ENCODE results near the gene ARHGEF7.

ARHGEF7 gene

GRCh38 chr13:111121506-111121905 lies 6.4 kb downstream of the ARHGEF7 start:
- Histone ChIP-seq H3K23ac (ENCODE audit: low read length) (no peak overlapping the region), H2BK5ac (ENCODE audit: low read depth, low read length, poor library complexity) (no peak overlapping the region), H4K8ac (ENCODE audit: low read depth, low read length) (no peak overlapping the region), H4K91ac (ENCODE audit: low read depth, low read length) (no peak overlapping the region), H4K12ac (ENCODE audit: low read depth, low read length) (no peak overlapping the region), H3K9ac (ENCODE audit: low read length) (no peak overlapping the region), H3K18ac (ENCODE audit: low read length) (no peak overlapping the region), H2AK5ac (ENCODE audit: low read length) (no peak overlapping the region), H3K9me3 (ENCODE audit: insufficient read depth, low read depth, low read length) (peaks cover 2% of the 10 kb centered on the region), H3K79me2 (ENCODE audit: control insufficient read depth, insufficient read depth, low read length, poor library complexity) (no peaks in the 10 kb centered on the region), H3K4ac (ENCODE audit: low read depth, low read length) (no peak overlapping the region), H3K27ac (ENCODE audit: low read depth, low read length) (no peak overlapping the region), H3K4me1 (ENCODE audit: control insufficient read depth in 1 of 2, insufficient read depth in 2 of 2, low read length in 2 of 2) (no peaks in the 10 kb centered on the region), H3K27me3 (ENCODE audit: insufficient read depth, low read length) (no peaks in the 10 kb centered on the region), H3K36me3 (ENCODE audit: control insufficient read depth in 1 of 2, insufficient read depth in 2 of 2, low read length in 2 of 2) (no peaks in the 10 kb centered on the region), H3K4me3 (ENCODE audit: low read depth, low read length) (no peak overlapping the region), H3K79me1 (ENCODE audit: low read length) (no peaks in the 10 kb centered on the region), H2BK12ac (ENCODE audit: low read length) (no peak overlapping the region), H2AFZ (ENCODE audit: insufficient read depth, low read length, poor library complexity) (no peak overlapping the region), H3K14ac (ENCODE audit: low read length) (no peak overlapping the region), H3K4me2 (ENCODE audit: low read length) (no peak overlapping the region), H2BK120ac (ENCODE audit: insufficient read depth, low read length, poor library complexity) (no peak overlapping the region)
- DNase-seq: peak in 1 of 2 donors; percentile 57
- WGBS (ENCODE audit: extremely low coverage, insufficient coverage, insufficient read length): no CpG with 5 or more reads among the region's 16 CpGs

GRCh38 chr13:111122056-111122455 lies 6.9 kb downstream of the ARHGEF7 start:
- H3K27me3 ChIP-seq (ENCODE audit: insufficient read depth, low read length): no peaks in the 10 kb centered on the region
- peaks cover 2% of the 10 kb centered on the region for H3K9me3 ChIP-seq (ENCODE audit: insufficient read depth, low read depth, low read length)
- no peak overlapping the region for H2AFZ ChIP-seq (ENCODE audit: insufficient read depth, low read length, poor library complexity)
- no peaks in the 10 kb centered on the region for H3K79me1 ChIP-seq (ENCODE audit: low read length)
- no peak overlapping the region for H3K9ac ChIP-seq (ENCODE audit: low read length)
- no peak overlapping the region for H2BK12ac ChIP-seq (ENCODE audit: low read length)
- no peak overlapping the region for H2BK5ac ChIP-seq (ENCODE audit: low read depth, low read length, poor library complexity)
- H4K91ac ChIP-seq (ENCODE audit: low read depth, low read length): no peak overlapping the region
- H2BK120ac ChIP-seq (ENCODE audit: insufficient read depth, low read length, poor library complexity): no peak overlapping the region
- no peaks in the 10 kb centered on the region for H3K79me2 ChIP-seq (ENCODE audit: control insufficient read depth, insufficient read depth, low read length, poor library complexity)
- no peak overlapping the region for H4K12ac ChIP-seq (ENCODE audit: low read depth, low read length)
- no peaks in the 10 kb centered on the region for H3K4me1 ChIP-seq (ENCODE audit: control insufficient read depth in 1 of 2, insufficient read depth in 2 of 2, low read length in 2 of 2)
- DNase-seq: peak; percentile 42 to 58
- H3K4me3 ChIP-seq (ENCODE audit: low read depth, low read length): no peak overlapping the region
- H3K4me2 ChIP-seq (ENCODE audit: low read length): no peak overlapping the region
- no peak overlapping the region for H3K23ac ChIP-seq (ENCODE audit: low read length)
- no peak overlapping the region for H4K8ac ChIP-seq (ENCODE audit: low read depth, low read length)
- WGBS (ENCODE audit: extremely low coverage, insufficient coverage, insufficient read length): no CpG with 5 or more reads among the region's 12 CpGs
- H3K36me3 ChIP-seq (ENCODE audit: control insufficient read depth in 1 of 2, insufficient read depth in 2 of 2, low read length in 2 of 2): no peaks in the 10 kb centered on the region
- H3K18ac ChIP-seq (ENCODE audit: low read length): no peak overlapping the region
- no peak overlapping the region for H3K14ac ChIP-seq (ENCODE audit: low read length)
- H2AK5ac ChIP-seq (ENCODE audit: low read length): no peak overlapping the region
- H3K27ac ChIP-seq (ENCODE audit: low read depth, low read length): no peak overlapping the region
- H3K4ac ChIP-seq (ENCODE audit: low read depth, low read length): no peak overlapping the region

DNA sequence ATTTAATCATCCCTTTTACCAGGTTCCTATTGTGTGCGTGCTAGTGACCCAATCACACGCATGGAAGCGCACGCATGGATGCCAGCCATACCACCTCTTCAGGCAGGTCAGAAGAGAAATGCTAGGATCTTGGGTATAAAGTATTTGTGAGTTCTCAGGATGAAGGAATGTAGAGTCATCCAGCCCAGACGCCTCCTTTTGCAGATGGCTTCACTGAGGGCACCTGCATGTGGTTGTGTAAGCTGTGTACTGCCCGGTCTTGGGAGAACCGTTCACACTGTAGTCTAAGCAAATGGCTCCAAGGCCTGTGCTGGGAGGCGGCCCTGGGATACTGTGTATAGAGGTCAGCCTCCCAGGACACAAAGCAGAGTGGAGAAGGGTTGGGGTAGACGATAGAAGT lies 7.5 kb downstream of the ARHGEF7 start:
- Histone ChIP-seq H3K79me2 (ENCODE audit: control insufficient read depth, insufficient read depth, low read length, poor library complexity) (no peaks in the 10 kb centered on the region), H3K36me3 (ENCODE audit: control insufficient read depth in 1 of 2, insufficient read depth in 2 of 2, low read length in 2 of 2) (no peaks in the 10 kb centered on the region), H2BK5ac (ENCODE audit: low read depth, low read length, poor library complexity) (no peak overlapping the region), H3K23ac (ENCODE audit: low read length) (no peak overlapping the region), H3K4me1 (ENCODE audit: control insufficient read depth in 1 of 2, insufficient read depth in 2 of 2, low read length in 2 of 2) (no peaks in the 10 kb centered on the region), H2AK5ac (ENCODE audit: low read length) (no peak overlapping the region), H3K27ac (ENCODE audit: low read depth, low read length) (no peak overlapping the region), H3K9me3 (ENCODE audit: insufficient read depth, low read depth, low read length) (peaks cover 2% of the 10 kb centered on the region), H2BK12ac (ENCODE audit: low read length) (no peak overlapping the region), H3K4me2 (ENCODE audit: low read length) (no peak overlapping the region), H3K9ac (ENCODE audit: low read length) (no peak overlapping the region), H2BK120ac (ENCODE audit: insufficient read depth, low read length, poor library complexity) (no peak overlapping the region), H3K79me1 (ENCODE audit: low read length) (no peaks in the 10 kb centered on the region), H3K4me3 (ENCODE audit: low read depth, low read length) (no peak overlapping the region), H4K91ac (ENCODE audit: low read depth, low read length) (no peak overlapping the region), H3K4ac (ENCODE audit: low read depth, low read length) (no peak overlapping the region), H3K18ac (ENCODE audit: low read length) (no peak overlapping the region), H3K27me3 (ENCODE audit: insufficient read depth, low read length) (no peaks in the 10 kb centered on the region), H4K12ac (ENCODE audit: low read depth, low read length) (no peak overlapping the region), H4K8ac (ENCODE audit: low read depth, low read length) (no peak overlapping the region), H3K14ac (ENCODE audit: low read length) (no peak overlapping the region), H2AFZ (ENCODE audit: insufficient read depth, low read length, poor library complexity) (no peak overlapping the region)
- DNase-seq: peak; percentile 98 to 99
- no CpG with 5 or more reads among the region's 9 CpGs for WGBS (ENCODE audit: extremely low coverage, insufficient coverage, insufficient read length)

DNA sequence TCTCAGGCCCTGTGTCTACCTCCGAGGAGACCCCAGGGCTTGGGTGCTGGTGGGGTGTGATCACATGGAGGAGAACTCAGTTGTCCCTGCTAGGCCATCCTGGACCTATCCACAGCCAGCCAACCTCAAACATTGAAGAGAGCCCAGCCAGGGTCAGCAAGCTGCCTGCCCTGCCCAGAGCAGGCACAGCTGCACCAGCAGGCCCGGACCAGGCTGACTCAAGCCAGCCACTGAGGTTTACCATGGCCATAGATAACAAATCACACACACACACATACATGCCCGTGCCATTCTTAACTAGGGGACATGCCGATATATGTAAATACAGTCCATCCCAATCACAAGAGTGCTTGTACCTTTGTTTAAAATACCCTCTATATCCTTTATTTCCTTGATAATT lies 8.1 kb downstream of the ARHGEF7 start:
- H2BK5ac ChIP-seq (ENCODE audit: low read depth, low read length, poor library complexity): no peak overlapping the region
- H2AK5ac ChIP-seq (ENCODE audit: low read length): no peak overlapping the region
- peak; percentile 82 to 85 for DNase-seq
- H3K23ac ChIP-seq (ENCODE audit: low read length): no peak overlapping the region
- H3K27me3 ChIP-seq (ENCODE audit: insufficient read depth, low read length): no peaks in the 10 kb centered on the region
- H4K12ac ChIP-seq (ENCODE audit: low read depth, low read length): no peak overlapping the region
- no CpG with 5 or more reads among the region's 4 CpGs for WGBS (ENCODE audit: extremely low coverage, insufficient coverage, insufficient read length)
- H2AFZ ChIP-seq (ENCODE audit: insufficient read depth, low read length, poor library complexity): no peak overlapping the region
- no peak overlapping the region for H3K4me3 ChIP-seq (ENCODE audit: low read depth, low read length)
- H3K36me3 ChIP-seq (ENCODE audit: control insufficient read depth in 1 of 2, insufficient read depth in 2 of 2, low read length in 2 of 2): no peaks in the 10 kb centered on the region
- H3K9ac ChIP-seq (ENCODE audit: low read length): peak overlapping the region; percentile 38
- no peaks in the 10 kb centered on the region for H3K79me1 ChIP-seq (ENCODE audit: low read length)
- H2BK120ac ChIP-seq (ENCODE audit: insufficient read depth, low read length, poor library complexity): no peak overlapping the region
- H3K14ac ChIP-seq (ENCODE audit: low read length): no peak overlapping the region
- no peak overlapping the region for H4K91ac ChIP-seq (ENCODE audit: low read depth, low read length)
- H3K18ac ChIP-seq (ENCODE audit: low read length): no peak overlapping the region
- H3K4me2 ChIP-seq (ENCODE audit: low read length): no peak overlapping the region
- no peak overlapping the region for H2BK12ac ChIP-seq (ENCODE audit: low read length)
- H3K4ac ChIP-seq (ENCODE audit: low read depth, low read length): no peak overlapping the region
- no peak overlapping the region for H3K27ac ChIP-seq (ENCODE audit: low read depth, low read length)
- H3K9me3 ChIP-seq (ENCODE audit: insufficient read depth, low read depth, low read length): peaks cover 2% of the 10 kb centered on the region
- H3K4me1 ChIP-seq (ENCODE audit: control insufficient read depth in 1 of 2, insufficient read depth in 2 of 2, low read length in 2 of 2): no peaks in the 10 kb centered on the region
- H4K8ac ChIP-seq (ENCODE audit: low read depth, low read length): no peak overlapping the region
- H3K79me2 ChIP-seq (ENCODE audit: control insufficient read depth, insufficient read depth, low read length, poor library complexity): no peaks in the 10 kb centered on the region

All from trophoblast cell (in vitro differentiated cells and primary cell).